ENCODE results near the gene CSF2RB.

GRCh38 chr22:36884349-36885158, 28.9 kb upstream of the CSF2RB start:
- TF ChIP-seq YY1 (IDR thresholded peaks at IDR 0.05; ENCODE audit: low read depth), result no peak
- no peak for TF ChIP-seq TCF12 (IDR thresholded peaks at IDR 0.05; ENCODE audit: low read depth)
- TF ChIP-seq RAD21 (IDR thresholded peaks at IDR 0.05; ENCODE audit: low read depth), result no peak
- TF ChIP-seq MAX (IDR thresholded peaks at IDR 0.05), result no peak
- no peak for TF ChIP-seq REST (IDR thresholded peaks at IDR 0.05; ENCODE audit: low read depth)
- no peak for TF ChIP-seq TEAD4 (IDR thresholded peaks at IDR 0.05)
- no peak for TF ChIP-seq NFIC (IDR thresholded peaks at IDR 0.05)
- TF ChIP-seq FOXM1 (IDR thresholded peaks at IDR 0.05; ENCODE audit: borderline replicate concordance, low read depth), result no peak
- TF ChIP-seq CREB1 (IDR thresholded peaks at IDR 0.05; ENCODE audit: low read depth), result no peak
- no peak for TF ChIP-seq EP300 (IDR thresholded peaks at IDR 0.05; ENCODE audit: borderline replicate concordance)
- TF ChIP-seq EGR1 (IDR thresholded peaks at IDR 0.05), result no peak
